ENCODE results near the gene SETDB1.

SETDB1 gene

GRCh38 chr1:151002611-151003010 lies 76.4 kb downstream of the SETDB1 start:
- DNase-seq (ENCODE audit: low read depth in 1 of 2, low spot score in 1 of 2) = peak in 1 of 2 experiments; percentile 20
- no peak for TF ChIP-seq JUND (IDR thresholded peaks at IDR 0.05; ENCODE audit: low read depth)
- in situ Hi-C loops (cut with HindIII; ENCODE audit: low pct_unique_long_range_greater_than_20kb, low sequenced_read_pairs) = no loop called here

DNA sequence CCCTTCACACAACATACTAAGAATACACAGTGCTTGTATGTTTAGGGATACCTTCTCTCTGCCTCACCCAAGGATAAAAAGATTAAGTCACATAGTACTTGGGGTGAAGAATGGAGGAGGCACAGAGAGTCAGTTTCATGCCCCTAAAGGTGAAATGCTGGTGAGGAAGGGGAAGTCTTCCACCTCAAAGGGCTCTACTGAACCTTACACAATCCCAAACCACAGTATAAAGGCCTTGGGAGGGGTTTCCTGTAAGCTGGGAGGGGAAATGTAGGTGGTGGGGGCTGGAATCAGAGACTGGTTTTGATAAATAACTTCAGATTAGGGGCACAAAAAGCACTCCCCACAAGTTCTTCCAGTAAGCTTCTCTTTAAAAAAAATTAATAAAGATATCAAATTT lies 77.0 kb downstream of the SETDB1 start:
- no peak for TF ChIP-seq JUND (IDR thresholded peaks at IDR 0.05; ENCODE audit: low read depth)
- in situ Hi-C loops (cut with HindIII; ENCODE audit: low pct_unique_long_range_greater_than_20kb, low sequenced_read_pairs) = no loop called here
- DNase-seq (ENCODE audit: low read depth in 1 of 2, low spot score in 1 of 2) = no peak

- TF ChIP-seq JUND (IDR thresholded peaks at IDR 0.05; ENCODE audit: low read depth) = no peak
- in situ Hi-C loops (cut with HindIII; ENCODE audit: low pct_unique_long_range_greater_than_20kb, low sequenced_read_pairs) = no loop called here
- DNase-seq (ENCODE audit: low read depth in 1 of 2, low spot score in 1 of 2) = peak in 1 of 2 experiments; percentile 43
Observed at GRCh38 chr1:151005729-151006319, 79.7 kb downstream of the SETDB1 start.

DNA sequence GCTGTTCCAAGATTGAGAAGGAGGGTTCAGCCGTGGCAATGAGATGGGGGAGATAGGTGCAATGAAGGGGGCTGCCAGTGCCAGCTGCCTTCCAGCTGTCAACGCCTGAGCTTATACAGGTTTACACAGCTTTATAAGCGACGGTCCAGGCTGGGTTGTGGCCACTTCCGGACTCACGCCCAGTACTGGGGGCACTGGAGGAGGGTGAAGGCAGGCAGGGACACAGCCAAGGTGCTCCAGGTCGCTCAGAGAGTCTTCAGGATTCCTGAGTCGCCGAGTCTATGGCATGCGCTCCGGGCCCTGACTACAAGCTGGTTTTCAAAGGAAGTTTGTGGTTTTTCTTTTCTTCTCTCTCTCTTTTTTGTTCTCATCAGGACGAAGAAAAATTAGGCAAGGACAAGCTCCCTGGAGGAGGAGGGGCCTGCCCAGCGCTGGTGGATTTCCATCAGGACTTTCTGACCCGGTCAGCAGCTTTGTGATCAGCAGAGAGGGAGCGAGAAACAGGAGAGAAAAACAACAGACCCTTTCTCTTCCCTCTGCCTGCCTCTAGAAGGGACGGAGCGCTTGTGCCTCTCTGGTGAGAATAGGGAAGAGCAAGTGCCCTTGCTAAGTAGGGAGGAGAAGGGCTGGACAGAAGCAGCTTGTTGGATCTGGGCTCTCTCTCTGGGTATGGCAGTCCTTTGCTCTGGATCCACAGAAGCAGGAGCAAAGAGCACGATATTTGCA lies 80.3 kb downstream of the SETDB1 start, which contains the start of gene MINDY1:
TSS of gene MINDY1 (minus strand) at position 576 of the 726 bp plus-strand sequence. CDS start 4,285 bp downstream, outside the sequence.
- DNase-seq (ENCODE audit: low read depth in 1 of 2, low spot score in 1 of 2) = peak; percentile 82 to 94
- TF ChIP-seq JUND (IDR thresholded peaks at IDR 0.05; ENCODE audit: low read depth) = no peak
- in situ Hi-C loops (cut with HindIII; ENCODE audit: low pct_unique_long_range_greater_than_20kb, low sequenced_read_pairs) = no loop called here

DNA sequence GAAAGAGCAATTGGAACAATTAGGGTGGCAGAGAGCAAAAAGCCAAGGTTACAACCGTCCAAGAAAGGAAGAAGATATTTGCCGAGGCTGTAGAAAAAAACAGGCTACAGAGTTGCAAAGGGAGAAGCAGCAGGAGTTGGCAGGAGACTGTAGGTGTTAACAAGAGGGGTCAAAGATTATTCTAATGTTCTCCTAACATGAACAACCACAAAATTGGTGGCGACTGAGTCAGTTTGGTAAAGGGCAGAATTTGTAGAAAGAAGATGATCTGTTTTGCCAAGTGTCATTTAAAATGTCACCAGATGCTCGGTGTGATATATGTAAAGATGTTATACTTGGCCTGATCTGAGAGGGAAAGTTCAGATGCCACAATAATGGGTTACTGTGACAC lies 81.7 kb downstream of the SETDB1 start:
- in situ Hi-C loops (cut with HindIII; ENCODE audit: low pct_unique_long_range_greater_than_20kb, low sequenced_read_pairs) = no loop called here
- DNase-seq (ENCODE audit: low read depth in 1 of 2, low spot score in 1 of 2) = no peak
- TF ChIP-seq JUND (IDR thresholded peaks at IDR 0.05; ENCODE audit: low read depth) = no peak

DNA sequence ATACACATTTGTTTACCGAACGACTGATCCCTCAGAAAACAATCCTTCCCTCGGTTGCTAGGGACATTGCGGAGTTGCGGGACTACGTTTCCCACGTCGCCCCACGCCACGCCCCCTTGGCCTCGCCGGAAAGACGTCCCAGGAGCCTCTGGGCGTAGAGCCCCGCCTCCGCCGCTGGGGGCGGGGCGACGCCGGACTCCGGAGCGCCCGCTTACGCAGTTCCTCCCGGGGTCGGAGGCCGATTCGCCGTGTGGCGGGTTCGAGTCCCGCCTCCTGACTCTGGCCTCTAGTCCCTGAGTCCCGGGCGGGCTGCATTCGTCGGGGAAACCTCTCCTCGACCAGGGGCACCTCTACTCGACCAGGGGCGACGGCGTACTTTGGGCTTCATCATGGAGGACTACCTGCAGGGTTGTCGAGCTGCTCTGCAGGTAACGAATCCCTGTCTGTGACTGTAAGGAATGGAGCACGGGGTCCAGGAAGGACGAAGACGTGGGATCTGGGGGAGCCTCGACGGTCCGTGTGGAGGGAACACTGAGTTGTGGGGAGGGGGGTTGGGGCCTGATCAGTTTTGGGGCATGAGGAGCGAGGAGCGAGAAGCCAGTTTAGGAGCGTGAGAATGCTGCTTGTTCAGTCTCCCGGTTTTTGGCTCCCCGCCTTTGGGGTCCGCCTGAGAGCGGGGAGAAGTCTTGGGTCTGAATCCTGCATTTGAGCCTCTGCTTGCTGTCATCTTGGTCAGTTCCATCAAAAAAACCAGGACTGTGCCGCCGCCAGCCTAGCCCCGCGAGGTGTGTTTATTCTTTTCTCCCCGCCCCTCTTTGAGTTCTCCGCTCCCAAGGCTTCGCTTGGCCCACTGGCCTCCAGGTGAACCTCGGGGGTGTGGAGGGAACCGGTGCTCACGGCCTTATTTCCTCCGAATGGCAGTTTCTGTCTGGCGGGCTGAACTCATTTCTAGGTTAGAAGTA lies 82.4 kb downstream of the SETDB1 start, which contains the start of gene PRUNE1:
TSS of gene PRUNE1 (plus strand) at position 206 of the 962 bp plus-strand sequence. CDS start at position 390, 184 bp downstream.
- DNase-seq (ENCODE audit: low read depth in 1 of 2, low spot score in 1 of 2) = peak; percentile 95 to 99
- in situ Hi-C loops (cut with HindIII; ENCODE audit: low pct_unique_long_range_greater_than_20kb, low sequenced_read_pairs) = no loop called here
- no peak for TF ChIP-seq JUND (IDR thresholded peaks at IDR 0.05; ENCODE audit: low read depth)

DNA sequence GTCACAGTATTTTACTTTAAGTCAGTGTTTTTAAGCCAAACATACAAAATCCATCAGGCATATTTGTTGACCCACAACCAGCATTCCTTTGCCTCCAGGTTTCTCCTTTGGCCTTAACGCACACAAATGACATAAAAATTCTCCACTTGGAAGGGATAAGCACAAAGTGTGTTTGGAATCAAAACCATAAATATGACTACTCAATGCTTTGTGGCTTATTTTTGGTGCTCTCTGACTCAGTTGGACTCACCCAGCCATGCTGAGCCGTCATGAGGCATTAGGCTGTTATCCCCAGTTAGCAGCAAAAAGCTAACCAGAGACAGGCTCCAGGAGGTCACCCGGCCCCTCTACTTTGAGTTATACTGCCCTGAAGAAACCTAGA lies 83.0 kb downstream of the SETDB1 start:
- TF ChIP-seq JUND (IDR thresholded peaks at IDR 0.05; ENCODE audit: low read depth) = no peak
- in situ Hi-C loops (cut with HindIII; ENCODE audit: low pct_unique_long_range_greater_than_20kb, low sequenced_read_pairs) = no loop called here
- no peak for DNase-seq (ENCODE audit: low read depth in 1 of 2, low spot score in 1 of 2)

DNA sequence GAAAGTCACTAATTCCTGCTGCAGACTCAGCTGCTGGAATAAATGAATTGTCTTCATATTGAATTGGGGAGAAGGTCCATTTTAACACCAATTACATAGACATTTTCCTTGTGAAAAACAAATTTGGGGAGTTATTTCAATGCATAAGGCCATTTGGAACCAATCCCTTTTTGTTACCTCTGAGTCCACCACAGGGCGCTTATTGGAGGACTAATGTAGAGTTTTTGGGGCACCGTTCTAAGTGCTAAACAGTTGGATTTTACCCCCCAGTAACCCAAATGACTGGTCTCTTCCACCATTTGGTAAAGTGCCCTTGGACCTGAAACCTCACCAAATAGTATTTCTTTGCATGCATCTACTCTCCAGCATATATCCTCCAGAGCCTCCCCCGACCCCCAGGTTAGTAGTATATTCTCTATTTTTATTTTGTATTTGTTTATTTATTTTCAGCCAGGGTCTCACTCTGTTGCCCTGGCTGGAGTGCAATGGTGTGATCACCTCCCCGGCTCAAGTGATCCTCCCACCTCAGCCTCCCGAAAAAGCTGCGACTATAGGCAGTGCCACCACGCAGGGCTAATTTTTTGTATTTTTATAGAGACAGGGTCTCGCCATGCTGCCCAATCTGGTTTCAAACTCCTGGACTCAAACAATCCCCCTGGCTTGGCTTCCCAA lies 83.6 kb downstream of the SETDB1 start:
- DNase-seq (ENCODE audit: low read depth in 1 of 2, low spot score in 1 of 2) = no peak
- no peak for TF ChIP-seq JUND (IDR thresholded peaks at IDR 0.05; ENCODE audit: low read depth)
- in situ Hi-C loops (cut with HindIII; ENCODE audit: low pct_unique_long_range_greater_than_20kb, low sequenced_read_pairs) = no loop called here

GRCh38 chr1:151010346-151010726 lies 84.2 kb downstream of the SETDB1 start:
- TF ChIP-seq JUND (IDR thresholded peaks at IDR 0.05; ENCODE audit: low read depth) = no peak
- in situ Hi-C loops (cut with HindIII; ENCODE audit: low pct_unique_long_range_greater_than_20kb, low sequenced_read_pairs) = no loop called here
- no peak for DNase-seq (ENCODE audit: low read depth in 1 of 2, low spot score in 1 of 2)

GRCh38 chr1:151011154-151011850 lies 85.1 kb downstream of the SETDB1 start:
- no peak for TF ChIP-seq JUND (IDR thresholded peaks at IDR 0.05; ENCODE audit: low read depth)
- DNase-seq (ENCODE audit: low read depth in 1 of 2, low spot score in 1 of 2) = no peak
- in situ Hi-C loops (cut with HindIII; ENCODE audit: low pct_unique_long_range_greater_than_20kb, low sequenced_read_pairs) = no loop called here

DNA sequence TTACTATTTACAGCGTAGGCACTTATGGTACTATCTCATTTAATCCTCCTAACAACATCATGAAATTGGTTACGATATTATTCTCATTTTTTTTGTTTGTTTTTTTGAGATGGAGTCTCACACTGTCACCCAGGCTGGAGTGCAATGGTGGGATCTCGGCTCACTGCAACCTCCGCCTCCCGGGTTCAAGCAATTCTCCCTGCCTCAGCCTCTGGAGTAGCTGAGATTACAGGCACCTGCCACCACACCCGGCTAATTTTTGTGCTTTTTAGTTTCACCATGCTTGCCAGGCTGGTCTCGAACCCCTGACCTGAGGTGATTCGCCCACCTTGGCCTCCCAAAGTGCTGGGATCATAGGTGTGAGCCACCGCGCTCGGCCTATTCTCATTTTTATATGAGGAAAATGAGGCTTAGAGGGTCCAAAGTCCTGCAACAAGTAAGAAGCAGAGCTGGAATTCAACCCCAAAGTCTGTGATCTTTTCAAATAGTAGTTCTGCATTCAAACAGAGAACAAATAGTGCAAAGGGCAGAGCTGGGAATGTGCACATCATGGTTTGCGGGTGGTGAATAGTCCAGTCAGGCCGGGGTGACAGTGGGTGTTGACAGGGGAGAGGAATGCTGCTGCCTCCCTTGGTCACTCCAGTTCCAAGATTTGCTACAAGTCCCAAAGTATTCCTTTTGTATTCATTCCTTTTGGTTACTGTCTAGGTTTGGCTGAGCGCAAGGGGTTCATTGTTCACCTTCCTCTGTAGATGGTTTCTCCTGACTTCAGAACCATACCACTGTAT lies 86.7 kb downstream of the SETDB1 start:
- no peak for DNase-seq (ENCODE audit: low read depth in 1 of 2, low spot score in 1 of 2)
- TF ChIP-seq JUND (IDR thresholded peaks at IDR 0.05; ENCODE audit: low read depth) = no peak
- in situ Hi-C loops (cut with HindIII; ENCODE audit: low pct_unique_long_range_greater_than_20kb, low sequenced_read_pairs) = no loop called here

All from T47D (cell line).